ENCODE results near the gene SRRT.

GRCh38 chr7:100908512-100908911, 33.6 kb downstream of the SRRT start:
- TF ChIP-seq CTCF (IDR thresholded peaks at IDR 0.05) (no peak), EZH2phosphoT487 (IDR thresholded peaks at IDR 0.05) (no peak)
